Kidney glomerular epithelial cell (primary cell): ENCODE measurements around the gene LRMDA.

ENCODE experiments used
- DNase-seq: peaks from one replicate; lab custom pipeline; 2025; lab: John Stamatoyannopoulos, UW

The LRMDA gene

GRCh38 chr10:75999001-75999400 is 567.6 kb downstream of the LRMDA start:
- DNase-seq = no peak

GRCh38 chr10:75999515-76000209 is 568.2 kb downstream of the LRMDA start:
- no peak for DNase-seq

- DNase-seq = no peak
Measured at GRCh38 chr10:76000550-76000949, 569.1 kb downstream of the LRMDA start.

GRCh38 chr10:76001019-76001418 is 569.6 kb downstream of the LRMDA start:
- no peak for DNase-seq

GRCh38 chr10:76001461-76001860 is 570.0 kb downstream of the LRMDA start:
- DNase-seq = no peak

- DNase-seq = no peak
Measured at GRCh38 chr10:76002262-76002854, 570.9 kb downstream of the LRMDA start.

GRCh38 chr10:76007667-76008181 is 576.3 kb downstream of the LRMDA start:
- no peak for DNase-seq

- no peak for DNase-seq
Measured at GRCh38 chr10:76009531-76009930, 578.1 kb downstream of the LRMDA start.

GRCh38 chr10:76010703-76011102 is 579.3 kb downstream of the LRMDA start:
- DNase-seq = no peak

GRCh38 chr10:76012716-76013327 is 581.4 kb downstream of the LRMDA start:
- no peak for DNase-seq

- no peak for DNase-seq
Measured at GRCh38 chr10:76015245-76015644, 583.8 kb downstream of the LRMDA start.

- no peak for DNase-seq
Measured at GRCh38 chr10:76017026-76017732, 585.8 kb downstream of the LRMDA start.

- DNase-seq = no peak
Measured at GRCh38 chr10:76017733-76018433, 586.5 kb downstream of the LRMDA start.

- no peak for DNase-seq
Measured at GRCh38 chr10:76020630-76021029, 589.2 kb downstream of the LRMDA start.

- DNase-seq = no peak
Measured at GRCh38 chr10:76021398-76021797, 590.0 kb downstream of the LRMDA start.

GRCh38 chr10:76022366-76022765 is 590.9 kb downstream of the LRMDA start:
- DNase-seq = no peak

GRCh38 chr10:76023007-76023406 is 591.6 kb downstream of the LRMDA start:
- no peak for DNase-seq

GRCh38 chr10:76024460-76025123 is 593.2 kb downstream of the LRMDA start:
- no peak for DNase-seq

GRCh38 chr10:76025124-76025477 is 593.7 kb downstream of the LRMDA start:
- no peak for DNase-seq

- no peak for DNase-seq
Measured at GRCh38 chr10:76026176-76026771, 594.9 kb downstream of the LRMDA start.

- DNase-seq = no peak
Measured at GRCh38 chr10:76026905-76027304, 595.5 kb downstream of the LRMDA start.
